ENCODE data around the gene FLT3.

The FLT3 gene

GRCh38 chr13:27960362-27961226, 139.8 kb downstream of the FLT3 start:
- DNase-seq (ENCODE audit: low read depth), result peak; percentile 28

- DNase-seq (ENCODE audit: low read depth), result no peak
Observed at GRCh38 chr13:27959976-27960361, 140.4 kb downstream of the FLT3 start.

DNA sequence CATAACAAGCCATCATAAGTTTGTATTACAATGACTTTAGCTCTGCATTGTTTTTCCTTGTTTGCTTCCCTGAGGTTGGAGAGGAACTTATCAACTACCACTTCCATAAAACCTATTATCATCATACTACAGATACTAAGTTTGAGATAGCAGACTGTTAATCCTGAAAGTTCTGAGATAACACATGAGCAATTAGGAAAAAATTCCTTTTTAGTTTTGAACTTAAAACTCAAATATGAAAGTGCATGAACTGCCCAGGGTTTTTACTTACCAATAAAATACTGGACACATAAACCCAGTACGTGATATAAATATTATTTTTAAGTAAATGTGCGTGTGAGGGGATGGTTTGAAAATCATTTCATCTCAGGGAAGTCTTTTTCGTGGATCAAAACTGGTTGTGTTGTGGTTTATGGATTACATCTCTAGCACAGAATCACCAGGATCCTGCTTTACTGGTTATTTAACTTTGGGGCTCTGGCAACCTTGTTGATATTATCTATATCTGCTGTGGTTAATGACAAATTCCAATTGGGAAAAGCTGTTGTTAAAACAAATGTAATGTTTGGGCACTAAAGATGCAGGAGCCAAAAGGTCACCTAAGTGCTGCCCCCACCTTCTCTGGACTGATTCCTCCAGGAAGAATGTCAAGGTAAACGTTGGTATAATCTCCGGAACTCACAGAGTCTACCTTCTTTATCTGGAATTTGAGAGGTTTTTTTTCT, 143.6 kb downstream of the FLT3 start:
- DNase-seq (ENCODE audit: low read depth), result no peak

DNA sequence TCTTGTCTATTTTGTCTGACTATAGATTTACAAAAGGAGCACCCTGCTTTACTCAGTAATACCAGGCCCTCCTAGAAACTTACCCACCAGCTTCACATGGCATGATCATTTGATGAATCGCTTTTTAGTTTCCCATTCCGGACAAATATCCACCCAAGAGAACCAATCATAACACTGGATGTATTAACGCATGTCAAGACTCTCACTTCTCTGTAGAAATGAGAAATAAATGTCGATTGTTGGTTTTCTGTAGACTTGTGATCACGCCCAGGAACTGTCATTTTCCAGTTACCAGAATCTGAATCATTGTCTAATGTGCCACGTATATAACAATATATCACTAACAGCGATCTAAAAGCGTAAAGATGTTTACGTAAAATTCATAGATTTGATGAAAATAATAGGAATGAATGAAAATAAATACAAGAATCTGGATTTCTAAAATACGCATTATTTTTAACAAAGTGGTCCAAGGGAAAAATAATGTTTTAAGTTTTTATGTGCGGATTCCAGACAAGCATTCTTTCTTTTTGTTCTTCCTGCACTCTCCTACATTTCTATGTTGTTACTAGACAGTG, 145.3 kb downstream of the FLT3 start:
- no peak for DNase-seq (ENCODE audit: low read depth)

- peak; percentile 41 for DNase-seq (ENCODE audit: low read depth)
Observed at GRCh38 chr13:27954406-27954851, 145.9 kb downstream of the FLT3 start.

DNA sequence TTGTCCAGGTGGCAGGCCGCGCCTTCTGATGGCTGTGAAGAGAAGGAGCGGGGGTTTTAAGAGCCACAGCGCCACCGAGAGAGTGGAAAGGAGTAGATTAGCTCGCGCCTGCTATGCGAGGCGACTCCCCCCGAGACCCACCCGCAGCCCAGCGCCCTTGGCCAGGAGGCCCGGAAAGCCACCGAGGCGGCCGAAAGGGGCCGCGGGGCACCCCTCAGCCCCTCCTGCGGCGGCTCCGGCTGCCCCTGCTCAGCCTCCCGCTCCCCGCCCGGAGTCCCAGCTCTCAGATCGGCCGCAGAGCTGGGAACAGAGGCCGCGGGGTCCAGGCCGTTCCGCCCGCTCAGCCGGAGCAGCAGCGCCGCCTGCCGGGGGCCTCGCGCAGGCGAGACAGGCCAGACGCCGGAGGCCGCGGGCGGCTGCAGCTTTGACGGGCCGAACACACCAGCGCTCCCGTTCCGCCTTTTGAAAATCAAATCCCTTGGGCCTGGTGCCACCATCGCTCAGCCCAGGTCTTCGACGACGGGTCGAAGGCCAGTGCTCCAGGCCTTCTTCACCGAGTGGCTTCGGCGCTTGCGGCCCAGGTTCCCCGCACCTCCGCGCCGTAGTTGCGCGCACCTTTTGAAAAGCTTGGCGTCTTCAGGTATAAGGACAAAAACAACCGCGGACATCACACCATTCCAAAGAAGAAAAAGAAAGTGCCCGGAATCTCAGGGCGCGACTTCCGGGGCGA, 146.5 kb downstream of the FLT3 start:
- DNase-seq (ENCODE audit: low read depth), result peak; percentile 70

Measured in EH (cell line).